Brain microvascular endothelial cell (primary cell): ENCODE data around the gene MARCHF4.
"Not testable (repeated sequence)": the region's sequence is repeated elsewhere in the genome, so short reads cannot be mapped to it uniquely, and the experiment has no call there.

Source experiments
- DNase-seq: peaks from one replicate; pipeline ENCODE4 v3.0.0-alpha.2; 2020
- H3K27ac ChIP-seq: fragments of 250-450 bp; sonication (Bioruptor Pico); 2 replicates; pipeline ENCODE4 v1.5.1; 2020; ENCODE audit warnings: mild to moderate bottlenecking, moderate library complexity
- H3K27me3 ChIP-seq: fragments of 250-450 bp; sonication (Bioruptor Pico); replicated peaks from 2 replicates; pipeline ENCODE4 v1.5.1; 2020; ENCODE audit warnings: mild to moderate bottlenecking
- H3K36me3 ChIP-seq: fragments of 250-450 bp; sonication (Bioruptor Pico); replicated peaks from 2 replicates; pipeline ENCODE4 v1.5.1; 2020; ENCODE audit warnings: mild to moderate bottlenecking
- H3K4me3 ChIP-seq: 2 replicates; pipeline ENCODE4 v1.5.1; 2011; ENCODE audit warnings: low read depth, mild to moderate bottlenecking, control low read depth, low read length, moderate library complexity
- CTCF ChIP-seq: IDR thresholded peaks from 2 replicates; pipeline ENCODE4 v1.5.1; 2011; ENCODE audit warnings: low read depth, mild to moderate bottlenecking, moderate library complexity, low read length, control low read depth, inconsistent platforms; ENCODE audit errors: missing control alignments
- in situ Hi-C: cut with HindIII; loops from 2 replicates; pipeline ENCODE4 v1.10.0; 2017; ENCODE audit warnings: low sequenced_read_pairs, low pct_ligation_motif_present

Gene MARCHF4

GRCh38 chr2:216387262-216387661 is 15.0 kb upstream of the MARCHF4 start:
- no peak for DNase-seq
- TF ChIP-seq CTCF = no peak
- Histone ChIP-seq H3K27ac (no peak overlapping the region), H3K27me3 (no peaks in the 10 kb centered on the region), H3K36me3 (no peaks in the 10 kb centered on the region), H3K4me3 (no peak overlapping the region)
- in situ Hi-C loops = no loop called here

GRCh38 chr2:216385478-216385877 is 13.2 kb upstream of the MARCHF4 start:
- no peaks in the 10 kb centered on the region for H3K36me3 ChIP-seq
- DNase-seq = no peak
- in situ Hi-C loops = no loop called here
- no peak overlapping the region for H3K27ac ChIP-seq
- no peak overlapping the region for H3K4me3 ChIP-seq
- no peak for TF ChIP-seq CTCF
- H3K27me3 ChIP-seq = no peaks in the 10 kb centered on the region

GRCh38 chr2:216384409-216384808 is 12.1 kb upstream of the MARCHF4 start:
- H3K27me3 ChIP-seq, H3K36me3 ChIP-seq, in situ Hi-C loops, H3K4me3 ChIP-seq, DNase-seq, H3K27ac ChIP-seq: not testable (repeated sequence)

GRCh38 chr2:216379977-216380376 is 7.7 kb upstream of the MARCHF4 start:
- no peak for TF ChIP-seq CTCF
- no peak for DNase-seq
- H3K27ac ChIP-seq = no peak overlapping the region
- no peaks in the 10 kb centered on the region for H3K27me3 ChIP-seq
- no peaks in the 10 kb centered on the region for H3K36me3 ChIP-seq
- in situ Hi-C loops = no loop called here
- no peak overlapping the region for H3K4me3 ChIP-seq

- DNase-seq = no peak
- Histone ChIP-seq H3K36me3 (no peaks in the 10 kb centered on the region), H3K27me3 (no peaks in the 10 kb centered on the region), H3K27ac (no peak overlapping the region), H3K4me3 (no peak overlapping the region)
- no peak for TF ChIP-seq CTCF
- in situ Hi-C loops = no loop called here
Observed at GRCh38 chr2:216375286-216375685, 3.0 kb upstream of the MARCHF4 start.

GRCh38 chr2:216373896-216374295 is 1.6 kb upstream of the MARCHF4 start:
- H3K27ac ChIP-seq = peak overlapping the region; percentile 50
- no peak overlapping the region for H3K4me3 ChIP-seq
- H3K36me3 ChIP-seq = no peaks in the 10 kb centered on the region
- no peaks in the 10 kb centered on the region for H3K27me3 ChIP-seq
- no peak for DNase-seq
- in situ Hi-C loops = no loop called here
- no peak for TF ChIP-seq CTCF
